ENCODE measurements around the gene KLHL22.
"Not testable (repeated sequence)": the region's sequence is repeated elsewhere in the genome, so short reads cannot be mapped to it uniquely, and the experiment has no call there.

The KLHL22 gene

GRCh38 chr22:20415241-20415640, 80.4 kb downstream of the KLHL22 start:
- not testable (repeated sequence) for DNase-seq

GRCh38 chr22:20414450-20414849, 81.1 kb downstream of the KLHL22 start:
- no peak for DNase-seq

- DNase-seq: no peak
Measured at GRCh38 chr22:20414059-20414440, 81.5 kb downstream of the KLHL22 start.

- DNase-seq: no peak
Measured at GRCh38 chr22:20413217-20414058, 82.2 kb downstream of the KLHL22 start.

GRCh38 chr22:20412474-20413216, 83.0 kb downstream of the KLHL22 start:
- DNase-seq: no peak

- DNase-seq: not testable (repeated sequence)
Measured at GRCh38 chr22:20409385-20409784, 86.2 kb downstream of the KLHL22 start.

GRCh38 chr22:20408891-20409290, 86.7 kb downstream of the KLHL22 start:
- no peak for DNase-seq

- DNase-seq: no peak
Measured at GRCh38 chr22:20407829-20408228, 87.8 kb downstream of the KLHL22 start.

GRCh38 chr22:20406686-20407408, 88.7 kb downstream of the KLHL22 start:
- no peak for DNase-seq

GRCh38 chr22:20405931-20406685, 89.5 kb downstream of the KLHL22 start:
- DNase-seq: no peak

GRCh38 chr22:20405291-20405930, 90.2 kb downstream of the KLHL22 start:
- DNase-seq: no peak

GRCh38 chr22:20404881-20405280, 90.7 kb downstream of the KLHL22 start:
- DNase-seq: no peak

GRCh38 chr22:20403779-20404140, 91.8 kb downstream of the KLHL22 start:
- DNase-seq: no peak

- no peak for DNase-seq
Measured at GRCh38 chr22:20402960-20403778, 92.4 kb downstream of the KLHL22 start.

- DNase-seq: no peak
Measured at GRCh38 chr22:20401376-20402014, 94.1 kb downstream of the KLHL22 start.

GRCh38 chr22:20400606-20401375, 94.8 kb downstream of the KLHL22 start:
- DNase-seq: no peak

GRCh38 chr22:20399866-20400605, 95.6 kb downstream of the KLHL22 start:
- no peak for DNase-seq

GRCh38 chr22:20398420-20398819, 97.2 kb downstream of the KLHL22 start:
- no peak for DNase-seq

- no peak for DNase-seq
Measured at GRCh38 chr22:20397498-20397897, 98.1 kb downstream of the KLHL22 start.

All from stimulated activated naive CD4-positive, alpha-beta T cell treated with Interleukin-2 at 50 U/mL for 16 hours (primary cell).